NCI-H128 (cell line): ENCODE data around the gene CADPS2.

Experiments
- DNase-seq: peaks from one replicate; lab custom pipeline; 2025; ENCODE audit not compliant: unreplicated experiment; lab: John Stamatoyannopoulos, UW

The CADPS2 gene

GRCh38 chr7:122618585-122619189, 267.6 kb downstream of the CADPS2 start:
- no peak for DNase-seq

DNA sequence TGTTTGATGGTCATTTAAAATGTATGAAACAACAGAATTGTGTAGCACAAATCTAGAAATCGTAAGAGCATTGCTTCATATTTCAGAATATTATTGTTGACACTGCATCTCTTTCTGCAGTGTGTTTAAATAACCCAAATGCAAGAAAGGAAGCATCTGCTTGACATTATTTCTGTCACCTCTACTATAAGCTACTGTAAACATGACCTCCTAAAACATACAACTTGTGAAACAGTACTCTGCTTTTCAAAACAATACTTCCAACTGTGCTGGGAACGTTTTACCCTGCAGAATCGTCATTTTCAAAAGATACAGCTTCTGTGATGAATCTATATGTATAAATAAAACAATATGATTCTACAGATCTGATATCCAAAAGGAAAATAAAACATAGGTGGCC, 269.3 kb downstream of the CADPS2 start:
- DNase-seq: no peak

DNA sequence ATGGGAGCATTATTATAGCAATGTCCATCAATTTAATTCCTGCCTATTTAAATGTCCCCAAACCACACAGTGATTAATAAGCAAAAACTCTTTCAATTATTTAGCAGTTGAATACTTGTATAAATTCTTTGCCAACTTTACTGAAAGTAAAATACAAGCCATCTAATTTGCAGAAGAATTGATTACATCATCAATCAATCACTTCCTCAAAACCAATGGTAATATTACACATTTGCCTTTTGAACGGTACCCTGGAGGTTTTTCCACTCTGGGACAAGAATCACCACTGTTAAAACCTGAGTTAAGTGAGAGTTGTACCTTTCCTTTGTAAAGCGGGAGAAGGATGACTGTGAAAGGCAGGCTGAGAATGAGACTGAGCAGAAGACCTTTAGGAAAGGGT, 280.3 kb downstream of the CADPS2 start:
- DNase-seq: no peak

DNA sequence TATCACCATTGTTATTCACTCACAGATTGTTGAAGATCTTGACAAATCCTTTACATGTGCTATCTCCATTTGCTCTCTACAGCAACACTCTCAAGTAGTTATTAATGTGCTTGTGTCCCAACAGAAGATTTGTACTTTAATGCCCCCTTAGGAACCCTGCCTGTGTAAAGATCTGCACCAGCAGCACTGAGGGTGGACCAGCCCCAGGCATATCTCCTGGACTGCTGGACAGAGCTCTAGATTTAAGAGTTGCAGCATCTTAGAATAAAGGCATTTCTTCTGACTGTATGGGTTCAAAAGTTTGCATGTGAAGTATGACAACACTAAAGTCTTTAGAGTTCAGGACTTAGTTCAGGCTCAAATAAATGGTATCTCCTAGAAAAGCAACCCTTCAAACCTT, 282.0 kb downstream of the CADPS2 start:
- no peak for DNase-seq

DNA sequence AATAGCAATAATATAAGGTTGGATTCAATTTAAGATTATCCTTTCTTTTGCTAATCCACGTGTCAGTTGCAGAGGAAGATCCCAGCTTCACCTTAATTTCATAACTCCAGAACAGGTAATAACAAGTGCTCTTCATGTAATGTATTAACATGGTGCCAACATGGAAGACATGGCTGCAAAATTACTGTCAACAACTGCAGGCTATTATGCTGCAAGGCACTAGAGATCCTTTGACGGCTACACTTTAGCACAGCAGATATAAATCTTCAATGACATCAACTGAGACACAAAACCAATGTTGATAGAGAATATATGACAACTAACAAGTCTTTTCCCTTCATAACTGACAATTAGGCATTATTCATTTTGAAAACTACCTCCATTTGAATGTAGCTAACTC, 283.5 kb downstream of the CADPS2 start:
- DNase-seq: no peak

DNA sequence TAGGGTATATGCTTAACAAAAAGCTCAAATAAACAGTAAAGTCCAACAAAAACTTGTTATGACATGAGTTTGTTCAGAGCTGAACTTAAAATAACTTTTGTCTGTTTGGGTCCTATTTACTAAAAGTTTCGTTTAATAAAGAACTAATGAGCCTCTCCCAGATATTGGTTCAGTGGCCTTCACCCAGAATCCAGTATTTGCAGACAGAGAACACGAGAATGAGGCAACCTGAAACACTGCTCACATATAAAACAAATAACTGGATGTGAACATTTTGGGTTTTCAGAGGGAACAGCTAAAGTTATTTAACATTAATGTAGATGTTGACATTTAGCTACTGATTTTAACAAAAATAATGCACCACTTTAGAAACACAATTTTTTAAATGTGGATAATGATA, 285.6 kb downstream of the CADPS2 start:
- no peak for DNase-seq

DNA sequence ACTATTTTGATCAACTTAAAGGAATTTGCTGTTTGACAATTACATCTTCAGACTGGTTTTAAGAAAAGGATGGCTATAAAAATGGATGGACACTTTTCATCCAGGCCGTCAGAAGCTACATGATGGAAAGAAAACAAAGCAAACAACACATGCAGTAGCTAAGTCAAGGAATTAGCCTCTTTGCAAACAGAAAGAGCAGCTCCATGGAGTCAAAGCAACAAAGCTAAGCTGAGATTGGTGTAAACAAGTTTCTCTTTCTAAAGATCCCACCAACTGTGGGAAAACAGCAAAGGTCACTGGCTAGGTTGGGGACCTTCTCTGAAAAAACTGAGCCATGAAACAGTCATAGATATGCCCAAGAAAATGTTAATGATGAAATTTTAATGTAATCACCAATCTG, 286.2 kb downstream of the CADPS2 start:
- no peak for DNase-seq

DNA sequence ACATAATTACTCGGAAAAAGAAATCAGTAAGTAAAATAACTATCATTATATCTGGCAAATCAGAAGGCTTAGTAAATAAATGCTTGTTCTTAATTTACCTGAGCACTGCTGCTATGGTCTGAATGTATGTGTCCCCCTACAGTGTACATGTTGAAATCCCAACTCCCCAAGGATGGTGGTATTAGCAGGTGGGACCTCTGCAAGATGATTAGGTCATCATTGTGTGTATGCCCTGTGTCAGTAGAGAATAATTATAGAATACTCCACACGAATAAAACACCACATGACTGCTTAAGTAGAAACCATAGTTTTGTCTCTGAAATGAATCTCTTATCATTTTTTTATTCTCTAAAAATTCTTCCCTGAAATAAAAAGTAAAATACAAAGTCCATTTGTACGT, 289.0 kb downstream of the CADPS2 start:
- DNase-seq: no peak

- no peak for DNase-seq
Measured at GRCh38 chr7:122595885-122596284, 290.4 kb downstream of the CADPS2 start.

DNA sequence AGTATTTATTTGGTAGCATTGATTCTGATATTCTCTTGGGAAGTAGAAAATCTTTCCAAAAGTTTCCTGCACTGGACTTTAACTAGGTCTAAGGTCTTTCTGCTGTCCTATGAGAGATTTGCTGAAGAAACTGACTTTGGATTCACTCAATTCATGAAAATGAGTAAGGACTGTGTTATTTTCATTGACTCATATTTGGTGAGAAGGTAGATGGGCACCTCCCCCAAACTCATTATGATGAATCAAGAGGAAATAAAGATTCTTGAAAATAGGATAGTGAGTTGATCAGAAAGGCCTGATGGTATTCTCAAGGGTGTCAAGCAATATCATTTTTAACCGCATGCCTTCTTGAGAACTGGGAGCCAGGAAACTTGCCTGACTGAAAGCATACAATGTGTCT, 297.6 kb downstream of the CADPS2 start:
- no peak for DNase-seq

- no peak for DNase-seq
Measured at GRCh38 chr7:122584676-122585251, 301.5 kb downstream of the CADPS2 start.

DNA sequence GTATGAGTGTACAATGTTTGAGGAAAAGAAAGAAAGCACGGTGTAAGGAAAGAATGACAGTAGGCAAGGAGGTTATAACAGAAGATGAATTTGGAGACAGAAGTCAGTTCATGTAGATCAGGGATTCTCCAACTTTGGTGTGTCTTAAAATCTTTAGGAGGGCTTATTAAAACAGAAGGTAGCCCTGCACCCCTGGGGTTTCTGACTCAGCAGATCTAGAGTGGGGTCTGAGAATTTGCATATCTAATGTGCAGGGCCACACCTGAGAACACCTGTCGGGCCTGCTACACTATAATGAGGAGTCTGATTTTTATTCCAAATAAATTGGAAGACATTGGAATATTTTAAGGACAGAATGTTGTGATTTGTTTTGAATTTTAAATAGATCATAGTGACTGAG, 307.9 kb downstream of the CADPS2 start:
- no peak for DNase-seq

DNA sequence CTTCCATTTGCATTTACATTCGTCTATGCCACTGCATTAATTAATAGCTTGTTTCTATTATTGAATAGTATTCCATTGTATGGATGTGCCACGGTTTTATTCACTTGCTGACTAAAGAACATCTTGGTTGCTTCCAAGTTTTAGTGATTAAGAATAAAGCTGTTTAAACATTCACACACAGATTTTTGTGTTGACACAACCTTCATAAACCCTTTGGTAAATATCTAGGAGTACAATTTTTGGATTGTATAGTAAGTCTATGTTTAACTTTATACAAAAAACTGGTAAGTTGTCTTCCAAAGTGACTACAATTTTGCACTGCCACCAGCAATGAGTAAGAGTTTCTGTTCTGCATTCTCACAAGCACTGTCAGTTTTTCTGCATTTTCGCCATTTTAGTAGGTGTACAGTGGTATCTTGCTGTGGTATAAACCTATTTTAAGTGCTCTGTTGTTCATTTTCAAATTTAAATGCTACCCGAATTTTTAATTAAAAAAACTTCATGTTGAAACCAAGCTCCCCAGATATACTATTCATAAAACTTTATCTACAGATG, 308.7 kb downstream of the CADPS2 start:
- no peak for DNase-seq

DNA sequence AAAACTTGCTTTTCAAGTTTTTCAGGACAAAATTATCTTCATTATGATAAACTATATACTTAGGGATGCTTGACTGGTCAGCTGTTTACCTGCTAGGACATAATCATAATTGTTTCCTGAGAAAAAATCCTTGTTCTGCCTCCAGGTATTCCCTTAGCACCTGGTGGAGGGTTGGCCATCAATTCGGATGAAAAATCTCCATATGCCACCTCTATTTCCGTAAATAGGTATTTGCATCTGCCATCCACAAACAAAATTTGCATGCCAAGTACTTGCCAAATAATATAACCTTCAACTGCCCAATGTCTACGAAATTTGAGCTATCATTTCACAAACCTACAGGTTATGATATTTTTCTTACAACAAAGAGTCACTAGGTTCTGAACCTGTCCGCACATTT, 313.6 kb downstream of the CADPS2 start:
- DNase-seq: no peak

- DNase-seq: no peak
Measured at GRCh38 chr7:122561326-122561725, 324.9 kb downstream of the CADPS2 start.

GRCh38 chr7:122556873-122557542, 329.3 kb downstream of the CADPS2 start:
- DNase-seq: no peak

GRCh38 chr7:122556219-122556618, 330.0 kb downstream of the CADPS2 start:
- DNase-seq: no peak

DNA sequence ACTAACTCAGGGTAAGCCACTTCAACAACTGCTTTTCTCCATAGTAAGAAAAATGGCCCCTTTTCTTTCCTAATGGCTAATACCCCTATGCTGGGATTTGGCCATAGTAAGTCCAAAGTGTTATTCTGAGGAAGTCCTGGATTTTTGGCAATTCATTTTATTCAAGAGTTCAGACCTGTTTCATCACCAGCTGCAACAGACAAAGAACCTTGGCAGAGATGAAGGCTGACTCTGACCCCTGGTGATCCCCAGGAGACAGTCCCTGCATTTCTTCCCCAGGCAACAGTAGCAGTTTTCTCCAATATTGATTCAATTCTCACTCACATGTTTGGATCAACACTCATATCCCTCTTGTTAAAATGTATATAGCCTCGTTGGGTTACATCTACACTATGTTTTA, 332.5 kb downstream of the CADPS2 start:
- no peak for DNase-seq

DNA sequence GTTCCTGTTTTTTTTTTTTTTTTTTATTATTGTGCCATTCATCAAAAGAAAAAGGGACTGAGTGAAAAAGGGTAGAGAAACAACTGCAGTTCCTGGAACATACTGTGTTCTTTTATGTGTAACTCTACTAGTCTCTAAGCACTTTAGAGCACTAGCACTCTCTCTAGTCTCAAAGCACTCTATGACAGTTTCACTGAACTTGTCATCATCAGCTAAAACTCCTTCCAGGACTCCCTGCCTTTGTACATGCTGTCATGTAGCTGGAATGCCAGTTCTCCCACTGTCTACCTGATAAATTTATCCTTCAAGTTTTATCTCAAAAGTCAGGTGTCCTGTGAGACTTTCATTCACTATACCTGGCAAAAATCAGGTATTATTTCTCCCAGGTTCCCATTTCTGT, 333.5 kb downstream of the CADPS2 start:
- no peak for DNase-seq

- no peak for DNase-seq
Measured at GRCh38 chr7:122550545-122550944, 335.7 kb downstream of the CADPS2 start.

DNA sequence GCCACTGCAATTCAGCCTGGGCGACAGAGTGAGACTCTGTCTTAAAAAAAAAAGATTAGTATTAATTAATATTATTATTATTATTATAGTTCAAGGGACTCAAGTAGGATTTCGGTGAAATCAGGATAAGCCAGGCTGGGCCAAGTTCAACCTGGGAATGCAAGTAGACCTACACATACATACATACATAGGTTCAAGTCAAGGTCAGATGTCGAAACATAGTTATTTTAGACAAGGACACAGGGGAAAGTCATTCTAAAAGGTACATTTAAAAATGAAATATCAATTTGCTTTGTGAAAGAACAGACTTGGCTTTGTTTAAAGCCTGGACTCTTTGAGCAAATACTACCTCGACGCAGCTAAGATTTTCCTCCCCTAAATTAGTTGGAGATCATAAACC, 336.7 kb downstream of the CADPS2 start:
- no peak for DNase-seq

DNA sequence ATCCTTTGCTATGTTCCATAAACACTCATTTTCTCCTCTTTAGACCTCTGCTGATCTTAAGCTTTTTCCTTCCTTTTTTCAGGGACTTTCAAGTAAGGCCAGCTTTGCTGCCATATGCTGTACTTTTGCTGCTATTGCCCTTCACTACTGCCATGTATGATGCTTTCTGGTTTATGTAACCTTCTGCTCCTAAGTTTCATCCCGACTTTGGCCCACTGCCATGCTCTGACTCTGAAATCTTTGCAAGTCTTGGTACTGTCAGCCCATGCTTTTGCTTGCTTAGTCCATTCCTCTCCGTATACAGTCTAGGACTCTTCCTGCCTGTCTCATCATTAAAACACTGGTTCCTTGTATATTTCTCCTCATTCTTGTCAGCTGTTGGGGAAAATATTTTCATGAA, 339.8 kb downstream of the CADPS2 start:
- no peak for DNase-seq

GRCh38 chr7:122544463-122544862, 341.8 kb downstream of the CADPS2 start:
- DNase-seq: no peak
